Erythroblast (primary cell): Measurements from ENCODE around the gene HBM.

Experiments used
- GATA1 ChIP-seq: IDR thresholded peaks from 2 replicates; pipeline ENCODE4 v1.6.1; 2011; ENCODE audit warnings: low read depth, mild to moderate bottlenecking, control low read depth, low read length, moderate library complexity
- POLR2A ChIP-seq: IDR thresholded peaks from 2 replicates; pipeline ENCODE4 v1.6.1; 2011; ENCODE audit warnings: mild to moderate bottlenecking, low read length

GRCh38 chr16:120756-121155, 45.0 kb upstream of the HBM start:
- TF ChIP-seq POLR2A (no peak), GATA1 (no peak)
